ENCODE data around the gene PCDHGA7.
"Not testable (repeated sequence)": the region's sequence is repeated elsewhere in the genome, so short reads cannot be mapped to it uniquely, and the experiment has no call there.

The PCDHGA7 gene

GRCh38 chr5:141384471-141385267 is 2.1 kb downstream of the PCDHGA7 start:
- TF ChIP-seq CTCF (conservative IDR thresholded peaks at IDR 0.05; ENCODE audit: low read depth, low read length) = no peak
- DNase-seq (ENCODE audit: low read depth) = no peak
- H3K4me3 ChIP-seq (ENCODE audit: low read depth, low read length) = no peak overlapping the region

- TF ChIP-seq CTCF (conservative IDR thresholded peaks at IDR 0.05; ENCODE audit: low read depth, low read length) = peak; percentile 54
- peak within 1 kb of the TSS; percentile 39 for H3K4me3 ChIP-seq (ENCODE audit: low read depth, low read length)
- peak; percentile 46 for DNase-seq (ENCODE audit: low read depth)
Measured at GRCh38 chr5:141387557-141388311, 5.2 kb downstream of the PCDHGA7 start, which contains the start of gene PCDHGB4. PCDHGB4 (plus strand) TSS chr5:141387698; CDS start chr5:141387885, 187 bp downstream.

DNA sequence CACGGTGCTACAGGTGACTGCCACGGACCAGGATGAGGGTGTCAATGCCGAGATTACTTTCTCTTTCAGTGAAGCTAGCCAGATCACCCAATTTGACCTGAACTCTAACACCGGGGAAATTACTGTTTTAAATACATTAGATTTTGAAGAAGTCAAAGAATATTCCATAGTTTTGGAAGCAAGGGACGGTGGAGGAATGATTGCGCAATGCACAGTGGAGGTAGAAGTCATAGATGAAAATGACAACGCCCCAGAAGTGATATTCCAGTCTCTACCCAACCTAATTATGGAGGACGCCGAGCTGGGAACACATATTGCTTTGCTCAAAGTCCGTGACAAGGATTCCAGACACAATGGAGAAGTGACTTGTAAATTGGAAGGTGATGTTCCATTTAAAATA is 6.1 kb downstream of the PCDHGA7 start:
- H3K4me3 ChIP-seq (ENCODE audit: low read depth, low read length) = no peak overlapping the region
- no peak for DNase-seq (ENCODE audit: low read depth)
- TF ChIP-seq CTCF (conservative IDR thresholded peaks at IDR 0.05; ENCODE audit: low read depth, low read length) = no peak

DNA sequence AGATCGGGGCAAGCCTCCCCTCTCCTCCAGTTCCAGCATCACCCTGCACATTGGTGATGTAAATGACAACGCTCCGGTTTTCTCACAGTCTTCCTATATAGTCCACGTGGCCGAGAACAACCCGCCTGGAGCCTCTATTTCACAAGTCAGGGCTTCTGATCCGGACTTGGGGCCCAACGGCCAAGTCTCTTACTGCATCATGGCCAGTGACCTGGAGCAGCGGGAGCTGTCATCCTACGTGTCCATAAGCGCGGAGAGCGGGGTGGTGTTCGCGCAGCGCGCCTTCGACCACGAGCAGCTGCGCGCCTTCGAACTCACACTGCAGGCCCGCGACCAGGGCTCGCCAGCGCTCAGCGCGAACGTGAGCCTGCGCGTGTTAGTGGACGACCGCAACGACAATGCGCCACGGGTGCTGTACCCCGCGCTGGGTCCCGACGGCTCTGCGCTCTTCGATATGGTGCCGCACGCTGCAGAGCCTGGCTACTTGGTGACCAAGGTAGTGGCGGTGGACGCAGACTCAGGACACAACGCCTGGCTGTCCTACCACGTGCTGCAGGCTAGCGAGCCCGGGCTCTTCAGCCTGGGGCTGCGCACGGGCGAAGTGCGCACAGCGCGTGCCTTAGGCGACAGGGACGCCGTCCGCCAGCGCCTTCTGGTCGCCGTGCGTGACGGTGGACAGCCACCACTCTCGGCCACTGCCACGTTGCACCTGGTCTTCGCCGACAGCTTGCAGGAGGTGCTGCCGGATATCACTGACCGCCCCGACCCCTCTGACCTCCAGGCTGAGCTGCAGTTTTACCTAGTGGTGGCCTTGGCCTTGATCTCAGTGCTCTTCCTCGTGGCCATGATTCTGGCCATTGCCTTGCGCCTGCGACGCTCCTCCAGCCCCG is 6.9 kb downstream of the PCDHGA7 start:
- DNase-seq (ENCODE audit: low read depth) = no peak
- TF ChIP-seq CTCF (conservative IDR thresholded peaks at IDR 0.05; ENCODE audit: low read depth, low read length) = no peak
- no peak overlapping the region for H3K4me3 ChIP-seq (ENCODE audit: low read depth, low read length)

- DNase-seq (ENCODE audit: low read depth) = peak; percentile 8
- no peak within 1 kb of the TSS for H3K4me3 ChIP-seq (ENCODE audit: low read depth, low read length)
- TF ChIP-seq CTCF (conservative IDR thresholded peaks at IDR 0.05; ENCODE audit: low read depth, low read length) = peak; percentile 8
Measured at GRCh38 chr5:141392429-141393198, 10.1 kb downstream of the PCDHGA7 start, which contains the start of gene PCDHGA8. PCDHGA8 (plus strand) TSS chr5:141392633; CDS start chr5:141392814, 181 bp downstream.

GRCh38 chr5:141393267-141393666 is 10.7 kb downstream of the PCDHGA7 start:
- DNase-seq (ENCODE audit: low read depth) = no peak
- no peak for TF ChIP-seq CTCF (conservative IDR thresholded peaks at IDR 0.05; ENCODE audit: low read depth, low read length)
- no peak overlapping the region for H3K4me3 ChIP-seq (ENCODE audit: low read depth, low read length)

DNA sequence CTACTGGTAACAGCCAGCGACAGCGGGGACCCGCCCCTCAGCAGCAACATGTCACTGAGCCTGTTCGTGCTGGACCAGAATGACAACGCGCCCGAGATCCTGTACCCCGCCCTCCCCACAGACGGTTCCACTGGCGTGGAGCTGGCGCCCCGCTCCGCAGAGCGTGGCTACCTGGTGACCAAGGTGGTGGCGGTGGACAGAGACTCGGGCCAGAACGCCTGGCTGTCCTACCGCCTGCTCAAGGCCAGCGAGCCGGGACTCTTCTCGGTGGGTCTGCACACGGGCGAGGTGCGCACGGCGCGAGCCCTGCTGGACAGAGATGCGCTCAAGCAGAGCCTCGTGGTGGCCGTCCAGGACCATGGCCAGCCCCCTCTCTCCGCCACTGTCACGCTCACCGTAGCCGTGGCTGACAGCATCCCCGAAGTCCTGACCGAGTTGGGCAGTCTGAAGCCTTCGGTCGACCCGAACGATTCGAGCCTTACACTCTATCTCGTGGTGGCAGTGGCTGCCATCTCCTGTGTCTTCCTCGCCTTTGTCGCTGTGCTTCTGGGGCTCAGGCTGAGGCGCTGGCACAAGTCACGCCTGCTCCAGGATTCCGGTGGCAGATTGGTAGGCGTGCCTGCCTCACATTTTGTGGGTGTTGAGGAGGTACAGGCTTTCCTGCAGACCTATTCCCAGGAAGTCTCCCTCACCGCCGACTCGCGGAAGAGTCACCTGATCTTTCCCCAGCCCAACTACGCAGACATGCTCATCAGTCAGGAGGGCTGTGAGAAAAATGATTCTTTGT is 12.1 kb downstream of the PCDHGA7 start:
- H3K4me3 ChIP-seq (ENCODE audit: low read depth, low read length); DNase-seq (ENCODE audit: low read depth): not testable (repeated sequence)
